ENCODE results near the gene OGFOD1. TPM values are rescaled to one million over a fixed set of nuclear protein-coding genes. Genes with fewer than 3 reads are reported as not detected.

The OGFOD1 gene
- total and polyA plus RNA-seq, 2 donors (not counting 1 experiment from before 2014, with no cell fraction given), result 54.7 to 101 TPM

DNA sequence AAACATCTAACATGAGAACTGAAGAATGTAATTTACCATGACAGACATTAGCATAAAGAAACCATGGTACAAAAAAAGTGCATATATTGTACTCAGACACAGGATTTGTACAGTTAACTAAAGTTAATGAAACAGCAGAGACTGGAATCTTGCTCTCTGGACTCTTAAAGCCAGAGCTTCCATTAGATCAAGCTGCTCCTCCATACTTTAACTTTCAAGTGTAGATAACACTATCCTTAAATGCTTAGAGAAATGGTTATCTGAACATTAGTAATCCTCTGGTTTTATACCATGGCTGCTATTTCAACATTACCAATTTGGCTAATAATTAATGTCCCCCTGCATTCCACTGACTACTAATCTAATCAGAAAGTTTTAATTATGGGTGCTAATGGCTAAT is 3.3 kb upstream of the OGFOD1 start:
- Histone ChIP-seq H2AFZ (ENCODE audit: low read length) (no peak overlapping the region), H3K4me1 (ENCODE audit: control insufficient read depth, extremely low read depth, insufficient read depth, low read length) (peaks cover 3% of the 10 kb centered on the region), H3K9ac (ENCODE audit: insufficient read depth, low read length) (no peak overlapping the region), H3K9me3 (ENCODE audit: control insufficient read depth, insufficient read depth, low read depth, low read length) (no peaks in the 10 kb centered on the region), H3K4me2 (ENCODE audit: extremely low read depth, insufficient read depth, low read length) (peak overlapping the region; percentile 2), H3K27me3 (ENCODE audit: control insufficient read depth, insufficient read depth, low read length) (no peaks in the 10 kb centered on the region), H3K27ac (ENCODE audit: insufficient read depth, low read length) (no peak overlapping the region), H3K36me3 (ENCODE audit: control insufficient read depth, insufficient read depth, low read length) (no peaks in the 10 kb centered on the region), H3K79me2 (ENCODE audit: control insufficient read depth, insufficient read depth, low read length) (peaks cover 62% of the 10 kb centered on the region), H3K4me3 (replicated peaks in 1 of 4; ENCODE audit: control extremely low read depth in 1 of 4, insufficient read depth in 1 of 4, low read depth in 3 of 4, low read length in 4 of 4) (no peak overlapping the region), H4K20me1 (ENCODE audit: control insufficient read depth, extremely low read depth, insufficient read depth, low read length) (no peaks in the 10 kb centered on the region)
- DNase-seq (ENCODE audit: low read depth in 2 of 2), result no peak
- TF ChIP-seq, protein P1, sequence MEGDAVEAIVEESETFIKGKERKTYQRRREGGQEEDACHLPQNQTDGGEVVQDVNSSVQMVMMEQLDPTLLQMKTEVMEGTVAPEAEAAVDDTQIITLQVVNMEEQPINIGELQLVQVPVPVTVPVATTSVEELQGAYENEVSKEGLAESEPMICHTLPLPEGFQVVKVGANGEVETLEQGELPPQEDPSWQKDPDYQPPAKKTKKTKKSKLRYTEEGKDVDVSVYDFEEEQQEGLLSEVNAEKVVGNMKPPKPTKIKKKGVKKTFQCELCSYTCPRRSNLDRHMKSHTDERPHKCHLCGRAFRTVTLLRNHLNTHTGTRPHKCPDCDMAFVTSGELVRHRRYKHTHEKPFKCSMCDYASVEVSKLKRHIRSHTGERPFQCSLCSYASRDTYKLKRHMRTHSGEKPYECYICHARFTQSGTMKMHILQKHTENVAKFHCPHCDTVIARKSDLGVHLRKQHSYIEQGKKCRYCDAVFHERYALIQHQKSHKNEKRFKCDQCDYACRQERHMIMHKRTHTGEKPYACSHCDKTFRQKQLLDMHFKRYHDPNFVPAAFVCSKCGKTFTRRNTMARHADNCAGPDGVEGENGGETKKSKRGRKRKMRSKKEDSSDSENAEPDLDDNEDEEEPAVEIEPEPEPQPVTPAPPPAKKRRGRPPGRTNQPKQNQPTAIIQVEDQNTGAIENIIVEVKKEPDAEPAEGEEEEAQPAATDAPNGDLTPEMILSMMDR (conservative IDR thresholded peaks at IDR 0.05 in 1 of 2, IDR thresholded peaks at IDR 0.05 in 1 of 2; ENCODE audit: low read depth in 1 of 2, low read length in 2 of 2), result no peak
- TF ChIP-seq EZH2 (IDR thresholded peaks at IDR 0.05; ENCODE audit: low read length, missing control alignments), result no peak

DNA sequence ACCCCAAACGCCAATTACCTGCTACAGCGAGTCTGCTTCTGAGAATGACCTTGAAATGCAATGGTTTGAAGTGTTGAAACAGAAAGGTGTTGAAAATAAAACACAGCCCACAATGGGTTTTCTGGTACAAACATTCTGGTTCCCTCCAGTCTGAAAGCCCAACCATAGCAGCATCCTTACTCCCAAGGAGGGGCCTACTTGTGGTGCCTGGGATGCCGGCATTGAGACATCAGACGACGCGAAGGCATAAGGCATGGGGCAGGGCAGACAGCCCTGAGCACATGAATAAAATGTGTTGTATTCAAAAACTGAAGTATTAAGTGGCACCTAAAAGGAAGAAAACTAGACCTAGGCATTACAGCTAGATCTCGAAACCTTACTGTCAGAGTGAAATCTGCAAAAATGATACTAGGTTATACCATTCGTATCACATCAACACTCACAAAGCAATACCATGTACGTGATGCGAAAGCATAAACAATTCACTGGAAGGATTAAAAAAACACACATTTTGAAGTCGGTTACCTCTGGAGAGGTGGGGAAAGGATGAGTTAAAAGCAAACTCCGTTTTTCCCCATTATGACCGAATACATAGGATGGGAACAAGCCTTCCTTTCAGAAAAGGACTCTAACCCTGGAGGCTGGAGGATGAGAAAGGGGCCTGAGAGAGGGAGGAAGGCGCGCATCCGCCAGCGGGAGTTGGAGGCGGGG is 924 bp upstream of the OGFOD1 start:
- no peaks in the 10 kb centered on the region for H3K27me3 ChIP-seq (ENCODE audit: control insufficient read depth, insufficient read depth, low read length)
- TF ChIP-seq, protein P1 (conservative IDR thresholded peaks at IDR 0.05 in 1 of 2, IDR thresholded peaks at IDR 0.05 in 1 of 2; ENCODE audit: low read depth in 1 of 2, low read length in 2 of 2), result no peak
- no peak for TF ChIP-seq EZH2 (IDR thresholded peaks at IDR 0.05; ENCODE audit: low read length, missing control alignments)
- no peaks in the 10 kb centered on the region for H3K9me3 ChIP-seq (ENCODE audit: control insufficient read depth, insufficient read depth, low read depth, low read length)
- H3K4me3 ChIP-seq (replicated peaks in 1 of 4; ENCODE audit: control extremely low read depth in 1 of 4, insufficient read depth in 1 of 4, low read depth in 3 of 4, low read length in 4 of 4), result peak overlapping the region; percentile 68 to 94 (median 79)
- H3K79me2 ChIP-seq (ENCODE audit: control insufficient read depth, insufficient read depth, low read length), result peaks cover 70% of the 10 kb centered on the region
- H2AFZ ChIP-seq (ENCODE audit: low read length), result no peak overlapping the region
- H3K4me1 ChIP-seq (ENCODE audit: control insufficient read depth, extremely low read depth, insufficient read depth, low read length), result peaks cover 3% of the 10 kb centered on the region
- H3K27ac ChIP-seq (ENCODE audit: insufficient read depth, low read length), result peak overlapping the region; percentile 71
- peak overlapping the region; percentile 66 for H3K9ac ChIP-seq (ENCODE audit: insufficient read depth, low read length)
- peak overlapping the region; percentile 98 for H3K4me2 ChIP-seq (ENCODE audit: extremely low read depth, insufficient read depth, low read length)
- no peaks in the 10 kb centered on the region for H4K20me1 ChIP-seq (ENCODE audit: control insufficient read depth, extremely low read depth, insufficient read depth, low read length)
- DNase-seq (ENCODE audit: low read depth in 2 of 2), result peak; percentile 9 to 12
- H3K36me3 ChIP-seq (ENCODE audit: control insufficient read depth, insufficient read depth, low read length), result peaks cover 3% of the 10 kb centered on the region

DNA sequence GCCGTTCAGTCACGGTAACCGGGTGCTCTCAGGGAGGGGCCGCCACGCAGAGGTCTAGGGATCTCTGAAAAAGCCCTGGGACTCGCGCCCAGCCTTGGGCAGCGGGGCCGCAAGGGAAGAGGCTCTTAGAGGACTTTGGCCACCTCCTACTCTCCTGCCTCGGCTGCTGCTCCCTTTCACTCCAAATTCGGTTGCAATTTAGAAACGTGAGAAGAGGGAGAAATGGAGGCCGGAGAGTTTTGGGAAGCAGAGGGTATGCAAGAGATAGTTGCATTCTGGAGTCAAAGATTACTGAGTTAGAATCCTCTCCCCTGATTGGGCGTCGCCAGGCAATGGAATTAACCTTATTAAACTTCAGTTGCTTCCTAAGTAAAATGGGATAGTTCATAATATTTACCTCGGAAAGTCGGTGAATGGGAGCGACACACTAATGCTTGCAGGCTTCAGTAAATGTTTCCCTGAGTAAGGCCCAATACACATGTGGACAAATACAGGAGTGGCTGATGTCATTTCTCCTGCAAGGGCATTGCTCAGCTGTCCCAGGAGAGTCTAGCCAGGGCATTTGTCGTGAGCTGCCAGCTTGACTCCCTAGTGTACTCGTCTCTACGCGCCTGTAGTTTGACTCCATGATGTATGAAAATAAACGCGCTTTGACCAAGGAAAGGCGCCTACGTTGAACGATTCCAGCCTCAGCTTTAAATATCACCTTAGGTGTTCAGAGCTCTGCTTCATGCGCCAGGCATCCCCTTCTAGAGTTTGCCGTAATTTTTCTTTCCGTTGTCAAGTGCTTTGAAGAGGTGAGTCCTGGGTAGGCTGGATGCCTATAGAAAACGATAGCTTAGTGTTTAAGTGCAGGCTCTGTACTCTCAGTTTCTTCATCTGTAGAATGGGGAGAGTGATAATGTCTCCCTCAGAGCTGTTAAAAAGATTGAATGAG is 667 bp downstream of the OGFOD1 start:
- peaks cover 64% of the 10 kb centered on the region for H3K79me2 ChIP-seq (ENCODE audit: control insufficient read depth, insufficient read depth, low read length)
- peak overlapping the region; percentile 94 for H3K4me2 ChIP-seq (ENCODE audit: extremely low read depth, insufficient read depth, low read length)
- H3K27ac ChIP-seq (ENCODE audit: insufficient read depth, low read length), result peak overlapping the region; percentile 76
- no peaks in the 10 kb centered on the region for H3K9me3 ChIP-seq (ENCODE audit: control insufficient read depth, insufficient read depth, low read depth, low read length)
- H3K4me3 ChIP-seq (replicated peaks in 1 of 4; ENCODE audit: control extremely low read depth in 1 of 4, insufficient read depth in 1 of 4, low read depth in 3 of 4, low read length in 4 of 4), result peak overlapping the region; percentile 68 to 94 (median 79)
- peaks cover 3% of the 10 kb centered on the region for H3K36me3 ChIP-seq (ENCODE audit: control insufficient read depth, insufficient read depth, low read length)
- no peaks in the 10 kb centered on the region for H3K27me3 ChIP-seq (ENCODE audit: control insufficient read depth, insufficient read depth, low read length)
- H4K20me1 ChIP-seq (ENCODE audit: control insufficient read depth, extremely low read depth, insufficient read depth, low read length), result no peaks in the 10 kb centered on the region
- no peak for TF ChIP-seq EZH2 (IDR thresholded peaks at IDR 0.05; ENCODE audit: low read length, missing control alignments)
- TF ChIP-seq, protein P1 (conservative IDR thresholded peaks at IDR 0.05 in 1 of 2, IDR thresholded peaks at IDR 0.05 in 1 of 2; ENCODE audit: low read depth in 1 of 2, low read length in 2 of 2), result no peak
- peak overlapping the region; percentile 74 for H2AFZ ChIP-seq (ENCODE audit: low read length)
- H3K4me1 ChIP-seq (ENCODE audit: control insufficient read depth, extremely low read depth, insufficient read depth, low read length), result peaks cover 3% of the 10 kb centered on the region
- H3K9ac ChIP-seq (ENCODE audit: insufficient read depth, low read length), result peak overlapping the region; percentile 73
- DNase-seq (ENCODE audit: low read depth in 2 of 2), result peak; percentile 36 to 45

All from fibroblast of lung (primary cell).